Right lobe of liver (tissue), 4 donors: ENCODE measurements around the gene KDM8.

Experiments used
- POLR2A ChIP-seq: fragments of 450-650 bp; IDR thresholded peaks from one replicate; pipeline ENCODE4 v1.6.1; 2017; ENCODE audit warnings: antibody characterized with exemption, mild to moderate bottlenecking
- TF ChIP-seq, protein P1 (sequence below), 4 donors: fragments of 200-600 bp in 3 of 4; fragments of 450-650 bp in 1 of 4; IDR thresholded peaks; one replicate each; pipeline versions ENCODE4 v1.5.1 to v1.8.0; 2016 to 2022; ENCODE audit warnings: antibody characterized with exemption in 4 of 4, mild to moderate bottlenecking in 2 of 4
- donor health status: DM: no; HTN: no; CAD: no.
- donor health status: DM: no; HTN: no; CAD: no.
- donor health status: DM: no; HTN: yes; CAD: no.

DNA sequence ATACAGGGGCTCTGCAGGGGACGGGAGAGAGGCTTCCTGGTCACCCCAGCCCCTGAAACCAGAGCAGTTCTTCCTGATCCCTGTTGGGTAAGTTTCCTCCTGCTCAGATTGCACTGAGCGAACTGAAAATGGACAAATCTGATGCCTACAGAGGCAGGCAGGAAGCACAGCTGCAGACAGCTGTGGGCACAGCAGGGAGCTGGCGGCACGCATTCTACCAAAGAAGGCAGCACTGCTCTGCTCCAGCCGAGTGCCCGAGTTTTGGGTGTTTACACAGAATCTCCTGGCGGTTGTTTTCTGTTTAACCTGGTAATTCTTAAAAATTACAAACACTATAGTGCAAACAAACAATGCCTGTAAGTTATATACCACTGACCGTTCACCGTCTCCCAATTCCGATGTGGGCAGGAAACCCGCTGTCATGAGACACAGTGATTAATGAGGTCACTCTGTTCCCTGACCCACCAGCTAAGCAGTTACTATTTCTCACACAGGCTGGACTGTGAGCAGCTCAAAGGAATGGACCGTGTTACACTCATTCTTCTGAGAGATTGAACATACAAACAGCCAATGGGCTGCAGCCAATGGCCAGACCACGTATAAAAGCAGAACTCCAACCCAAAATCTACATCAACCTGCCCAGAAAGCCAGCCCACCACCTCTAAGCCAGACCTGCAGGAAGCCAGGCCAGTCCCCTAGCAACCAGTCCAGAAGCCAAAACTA is 39.7 kb downstream of the KDM8 start:
- TF ChIP-seq, protein P1, sequence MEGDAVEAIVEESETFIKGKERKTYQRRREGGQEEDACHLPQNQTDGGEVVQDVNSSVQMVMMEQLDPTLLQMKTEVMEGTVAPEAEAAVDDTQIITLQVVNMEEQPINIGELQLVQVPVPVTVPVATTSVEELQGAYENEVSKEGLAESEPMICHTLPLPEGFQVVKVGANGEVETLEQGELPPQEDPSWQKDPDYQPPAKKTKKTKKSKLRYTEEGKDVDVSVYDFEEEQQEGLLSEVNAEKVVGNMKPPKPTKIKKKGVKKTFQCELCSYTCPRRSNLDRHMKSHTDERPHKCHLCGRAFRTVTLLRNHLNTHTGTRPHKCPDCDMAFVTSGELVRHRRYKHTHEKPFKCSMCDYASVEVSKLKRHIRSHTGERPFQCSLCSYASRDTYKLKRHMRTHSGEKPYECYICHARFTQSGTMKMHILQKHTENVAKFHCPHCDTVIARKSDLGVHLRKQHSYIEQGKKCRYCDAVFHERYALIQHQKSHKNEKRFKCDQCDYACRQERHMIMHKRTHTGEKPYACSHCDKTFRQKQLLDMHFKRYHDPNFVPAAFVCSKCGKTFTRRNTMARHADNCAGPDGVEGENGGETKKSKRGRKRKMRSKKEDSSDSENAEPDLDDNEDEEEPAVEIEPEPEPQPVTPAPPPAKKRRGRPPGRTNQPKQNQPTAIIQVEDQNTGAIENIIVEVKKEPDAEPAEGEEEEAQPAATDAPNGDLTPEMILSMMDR (IDR thresholded peaks at IDR 0.05), result no peak
- no peak for TF ChIP-seq POLR2A
